HG02642 (cell line): ENCODE measurements around the gene ZFC3H1.
"Not testable (repeated sequence)": the region's sequence is repeated elsewhere in the genome, so short reads cannot be mapped to it uniquely, and the experiment has no call there.

Experiments
- ATAC-seq: cut with Tn5 transposase; IDR thresholded peaks from one replicate; pipeline ENCODE4 v1.9.1; 2021; ENCODE audit warnings: mild to moderate bottlenecking; ENCODE audit not compliant: unreplicated experiment, poor library complexity

ZFC3H1 gene

GRCh38 chr12:71589478-71589881, 74.2 kb downstream of the ZFC3H1 start:
- ATAC-seq = no peak

GRCh38 chr12:71587012-71587411, 76.6 kb downstream of the ZFC3H1 start:
- no peak for ATAC-seq

- ATAC-seq = no peak
These were observed 78.4 kb downstream of the ZFC3H1 start for GRCh38 chr12:71585218-71585617.

GRCh38 chr12:71584356-71584755, 79.3 kb downstream of the ZFC3H1 start:
- ATAC-seq = no peak

- ATAC-seq = no peak
These were observed 80.7 kb downstream of the ZFC3H1 start for GRCh38 chr12:71582925-71583324.

- ATAC-seq = no peak
These were observed 82.4 kb downstream of the ZFC3H1 start for GRCh38 chr12:71581206-71581605.

GRCh38 chr12:71578694-71579258, 84.9 kb downstream of the ZFC3H1 start:
- no peak for ATAC-seq

GRCh38 chr12:71576496-71576895, 87.2 kb downstream of the ZFC3H1 start:
- no peak for ATAC-seq

GRCh38 chr12:71569885-71570284, 93.8 kb downstream of the ZFC3H1 start:
- ATAC-seq = not testable (repeated sequence)

- no peak for ATAC-seq
These were observed 96.1 kb downstream of the ZFC3H1 start for GRCh38 chr12:71567537-71567936.

GRCh38 chr12:71566655-71567054, 97.0 kb downstream of the ZFC3H1 start:
- ATAC-seq = no peak

- ATAC-seq = no peak
These were observed 98.1 kb downstream of the ZFC3H1 start for GRCh38 chr12:71565535-71565934.

- no peak for ATAC-seq
These were observed 100.7 kb downstream of the ZFC3H1 start for GRCh38 chr12:71562676-71563595.
